Measurements from ENCODE around the gene CNNM4. TPM values are rescaled to one million over a fixed set of nuclear protein-coding genes. Genes with fewer than 3 reads are reported as not detected.
A peak's percentile ranks its signal among the peaks of the same experiment; 100 is the strongest.

Gene CNNM4
- total RNA-seq, 2 experiments from 2014 or later: 7.1 to 11.3 TPM

DNA sequence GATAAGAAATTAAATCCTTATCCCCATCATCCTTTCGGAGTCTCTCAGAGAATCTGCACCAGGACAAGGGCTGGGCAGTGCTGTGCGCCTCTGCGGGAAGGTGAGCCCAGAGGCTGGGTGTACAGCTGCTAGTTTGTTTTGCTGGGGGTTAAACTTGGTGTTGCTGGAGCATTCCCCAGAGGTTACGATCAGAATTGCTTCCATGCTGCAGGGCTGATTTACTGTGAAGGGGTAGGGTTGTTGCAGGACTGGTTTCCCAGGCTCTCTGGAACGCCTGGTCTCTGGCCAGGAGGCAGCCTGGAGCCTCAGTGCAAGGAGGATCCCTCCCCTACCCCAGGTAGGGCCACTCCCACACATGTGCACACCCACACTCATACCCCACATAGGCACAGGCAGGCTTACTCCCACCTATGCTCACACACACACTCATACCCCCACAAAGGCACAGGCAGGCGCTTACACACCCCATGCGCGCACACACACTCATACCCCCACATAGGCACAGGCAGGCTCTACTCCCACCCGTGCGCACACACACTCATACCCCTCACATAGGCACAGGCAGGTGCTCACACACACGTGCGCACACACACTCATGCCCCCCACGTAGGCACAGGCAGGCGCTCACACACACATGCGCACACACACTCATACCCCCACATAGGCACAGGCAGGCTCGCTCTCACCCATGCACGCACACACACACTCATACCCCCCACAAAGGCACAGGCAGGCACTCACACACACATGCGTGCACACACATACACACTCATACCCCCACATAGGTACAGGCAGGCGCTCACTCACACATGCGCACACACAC, 11.3 kb downstream of the CNNM4 start:
- intact Hi-C loops (cut with DNase I, micrococcal nuclease): no loop called here
- peaks cover 22% of the 10 kb centered on the region for H3K4me1 Mint-ChIP-seq
- POLR2A ChIA-PET: no interaction called here
- H3K36me3 Mint-ChIP-seq (ENCODE audit: low read depth): peaks cover 2% of the 10 kb centered on the region
- no peak overlapping the region for H3K4me3 Mint-ChIP-seq
- CTCF ChIA-PET: no interaction called here
- no peak overlapping the region for H3K27ac Mint-ChIP-seq
- no peaks in the 10 kb centered on the region for H3K9me3 Mint-ChIP-seq (ENCODE audit: low read depth)
- ATAC-seq (no peak), DNase-seq (no peak)
- H3K27me3 Mint-ChIP-seq: no peaks in the 10 kb centered on the region

DNA sequence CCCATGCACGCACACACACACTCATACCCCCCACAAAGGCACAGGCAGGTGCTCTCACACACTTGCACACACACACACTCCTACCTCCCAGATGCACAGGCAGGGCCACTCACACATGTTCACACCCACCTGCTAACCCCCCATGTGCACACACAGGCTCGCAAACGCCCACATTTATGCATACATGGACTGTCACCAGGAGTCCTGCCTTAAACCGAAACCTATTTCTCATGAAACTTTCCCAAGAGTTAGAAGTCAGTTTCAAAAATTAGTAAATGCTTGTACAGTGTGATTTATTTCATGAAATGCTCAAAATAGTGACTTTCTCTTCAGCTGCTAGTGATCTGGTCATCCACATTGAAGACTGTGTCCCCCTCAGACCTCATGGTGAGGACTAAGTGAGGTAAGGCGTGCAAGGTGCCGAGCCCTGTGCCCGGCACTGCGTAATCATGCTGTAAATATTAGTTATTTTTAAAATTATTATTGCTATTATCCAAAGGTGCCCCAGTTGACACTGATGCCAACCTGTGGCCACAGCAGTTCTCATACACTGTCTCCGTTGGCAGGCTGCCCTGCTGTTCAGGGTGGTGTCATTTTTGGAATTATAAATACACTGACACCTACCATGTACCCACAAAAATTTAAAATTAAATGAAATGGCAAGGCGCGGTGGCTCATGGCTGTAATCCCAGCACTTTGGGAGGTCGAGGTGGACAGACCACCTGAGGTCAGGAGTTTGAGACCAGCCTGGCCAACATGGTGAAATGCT, 12.4 kb downstream of the CNNM4 start:
- DNase-seq (peak; percentile 56), ATAC-seq (peak; percentile 57)
- peak overlapping the region; percentile 0 for H3K4me3 Mint-ChIP-seq
- intact Hi-C loops (cut with DNase I, micrococcal nuclease): no loop called here
- no peaks in the 10 kb centered on the region for H3K27me3 Mint-ChIP-seq
- H3K36me3 Mint-ChIP-seq (ENCODE audit: low read depth): peaks cover 2% of the 10 kb centered on the region
- POLR2A ChIA-PET: no interaction called here
- peak overlapping the region; percentile 26 for H3K27ac Mint-ChIP-seq
- CTCF ChIA-PET: interaction anchor here (0.6 to 2.8 kb wide), 6 partner anchors 9 to 380 kb away, joined by 3 to 27 read pairs (median 4); partner anchors contain the start of gene CNNM4
- H3K4me1 Mint-ChIP-seq: peaks cover 22% of the 10 kb centered on the region
- no peaks in the 10 kb centered on the region for H3K9me3 Mint-ChIP-seq (ENCODE audit: low read depth)

DNA sequence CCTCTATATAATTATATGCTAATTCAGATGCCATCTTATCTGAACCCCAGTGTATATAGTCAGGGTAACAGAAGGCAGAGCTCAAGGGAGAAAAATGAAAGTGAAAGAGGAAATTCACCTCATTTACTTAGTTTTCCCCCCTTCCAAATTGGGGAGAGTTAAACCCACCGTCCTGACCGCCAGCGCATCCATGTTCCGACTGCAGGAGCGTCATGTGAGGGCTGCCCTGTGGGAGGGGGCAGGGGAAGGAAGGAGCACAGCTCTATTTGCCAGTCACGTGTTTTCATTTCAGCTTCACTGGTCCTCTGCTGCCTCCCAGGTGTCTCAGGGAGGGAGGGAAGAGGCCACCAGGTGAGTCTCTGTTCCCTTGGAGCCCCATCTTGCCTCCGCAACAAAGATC, 13.2 kb downstream of the CNNM4 start:
- no peaks in the 10 kb centered on the region for H3K27me3 Mint-ChIP-seq
- peak overlapping the region; percentile 70 for H3K27ac Mint-ChIP-seq
- peaks cover 22% of the 10 kb centered on the region for H3K4me1 Mint-ChIP-seq
- ChIA-PET CTCF (interaction anchor here (0.6 to 2.8 kb wide), 7 partner anchors 10 to 381 kb away, joined by 3 to 27 read pairs (median 3); partner anchors contain the start of gene CNNM4), POLR2A (interaction anchor here (0.6 to 0.7 kb wide), 2 partner anchors 13 to 40 kb away, joined by 5 to 6 read pairs; no protein-coding TSS in a partner anchor)
- H3K36me3 Mint-ChIP-seq (ENCODE audit: low read depth): peaks cover 2% of the 10 kb centered on the region
- peak; percentile 67 for ATAC-seq
- intact Hi-C loops (cut with DNase I, micrococcal nuclease): loop anchor here in 1 of 2 experiments (2.0 kb wide), 2 partner anchors 21 to 29 kb away; no protein-coding TSS in a partner anchor
- peak; percentile 67 for DNase-seq
- peak overlapping the region; percentile 59 for H3K4me3 Mint-ChIP-seq
- no peaks in the 10 kb centered on the region for H3K9me3 Mint-ChIP-seq (ENCODE audit: low read depth)

DNA sequence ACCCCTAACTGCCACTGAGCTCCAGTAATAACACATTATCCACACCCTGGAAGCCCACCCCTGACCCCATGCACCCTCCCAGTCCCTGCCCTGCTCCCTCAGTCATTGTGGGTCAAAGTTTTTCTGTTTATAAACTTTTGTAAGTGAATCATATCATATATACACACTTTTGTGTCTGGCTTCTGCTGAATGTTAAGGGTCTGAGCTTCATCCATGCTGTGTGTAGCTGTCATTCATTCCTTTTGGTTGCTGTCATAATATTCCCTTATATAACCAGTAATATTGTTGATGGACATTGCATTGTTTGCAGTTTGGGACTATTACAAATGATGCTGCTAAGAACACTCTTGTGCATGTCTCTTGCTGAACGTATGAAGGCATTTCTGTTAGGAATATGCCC, 14.5 kb downstream of the CNNM4 start:
- ChIA-PET CTCF (interaction anchor here (1.0 to 2.8 kb wide), 3 partner anchors 11 to 221 kb away, joined by 3 to 27 read pairs (median 6); no protein-coding TSS in a partner anchor), POLR2A (interaction anchor here (0.6 kb wide), 1 partner anchor 455 kb away, joined by 3 read pairs; no protein-coding TSS in a partner anchor)
- intact Hi-C loops (cut with DNase I, micrococcal nuclease): loop anchor here in 1 of 2 experiments (2.0 kb wide), 2 partner anchors 20 to 28 kb away; no protein-coding TSS in a partner anchor
- no peak overlapping the region for H3K4me3 Mint-ChIP-seq
- H3K4me1 Mint-ChIP-seq: peaks cover 22% of the 10 kb centered on the region
- peaks cover 4% of the 10 kb centered on the region for H3K36me3 Mint-ChIP-seq (ENCODE audit: low read depth)
- ATAC-seq (no peak), DNase-seq (no peak)
- no peak overlapping the region for H3K27ac Mint-ChIP-seq
- no peaks in the 10 kb centered on the region for H3K27me3 Mint-ChIP-seq
- no peaks in the 10 kb centered on the region for H3K9me3 Mint-ChIP-seq (ENCODE audit: low read depth)

DNA sequence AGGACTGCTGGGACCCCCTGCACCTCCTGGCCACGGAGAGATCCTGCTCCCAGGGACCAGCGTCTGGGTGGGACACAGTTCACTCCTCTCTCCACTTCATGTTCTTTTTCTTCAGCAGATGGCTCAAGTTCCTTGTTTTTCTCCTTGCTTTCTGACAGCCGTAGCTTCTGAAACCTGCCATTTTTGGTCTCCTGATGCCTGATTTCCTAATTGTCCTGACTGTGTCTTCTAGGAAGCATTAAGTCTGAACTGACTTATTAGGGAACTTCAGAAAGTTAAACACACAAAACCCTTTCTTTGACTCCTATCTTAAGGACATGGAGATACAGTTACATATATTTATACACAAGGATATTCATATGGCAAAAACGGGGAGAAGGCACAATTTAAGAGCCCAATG, 22.7 kb downstream of the CNNM4 start:
- CTCF ChIA-PET: interaction anchor here (0.6 to 0.7 kb wide), 2 partner anchors 20 to 665 kb away, joined by 3 to 4 read pairs; no protein-coding TSS in a partner anchor
- intact Hi-C loops (cut with DNase I, micrococcal nuclease): loop anchor here in 1 of 2 experiments (2.0 kb wide), 1 partner anchor 19 kb away; no protein-coding TSS in a partner anchor
- POLR2A ChIA-PET: interaction anchor here (0.6 to 1.0 kb wide), 3 partner anchors 22 to 577 kb away, joined by 3 to 4 read pairs (median 3); no protein-coding TSS in a partner anchor
- Mint-ChIP-seq H3K4me1 (peaks cover 5% of the 10 kb centered on the region), H3K27ac (no peak overlapping the region), H3K4me3 (no peak overlapping the region), H3K9me3 (ENCODE audit: low read depth) (no peaks in the 10 kb centered on the region), H3K36me3 (ENCODE audit: low read depth) (peaks cover 4% of the 10 kb centered on the region), H3K27me3 (no peaks in the 10 kb centered on the region)
- ATAC-seq (no peak), DNase-seq (no peak)

DNA sequence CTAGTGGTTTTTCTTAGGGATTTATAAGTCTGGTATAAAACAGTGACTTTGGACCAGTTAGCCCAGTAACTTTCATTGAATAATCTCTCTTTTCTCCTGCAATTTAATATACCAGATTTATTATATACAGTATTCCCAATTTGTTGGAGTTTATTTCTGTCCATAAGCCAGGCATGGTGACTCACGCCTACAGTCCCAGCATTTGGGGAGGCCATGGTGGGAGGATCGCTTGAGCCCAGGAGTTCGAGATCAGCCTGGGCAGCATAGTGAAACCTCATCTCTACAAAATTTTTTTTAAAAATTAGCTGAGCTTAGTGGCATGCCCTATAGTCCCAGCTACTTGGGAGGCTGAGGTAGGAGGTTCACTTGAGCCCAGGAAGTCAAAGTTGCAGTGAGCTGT, 26.7 kb downstream of the CNNM4 start:
- H3K27me3 Mint-ChIP-seq: no peaks in the 10 kb centered on the region
- H3K27ac Mint-ChIP-seq: no peak overlapping the region
- ChIA-PET POLR2A (interaction anchor here (0.6 kb wide), 1 partner anchor 69 kb away, joined by 3 read pairs; no protein-coding TSS in a partner anchor), CTCF (interaction anchor here (1.5 to 2.0 kb wide), 2 partner anchors 24 to 27 kb away, joined by 4 to 7 read pairs; no protein-coding TSS in a partner anchor)
- ATAC-seq (no peak), DNase-seq (no peak)
- intact Hi-C loops (cut with DNase I, micrococcal nuclease): loop anchor here in 1 of 2 experiments (2.0 kb wide), 1 partner anchor 25 kb away; no protein-coding TSS in a partner anchor
- no peaks in the 10 kb centered on the region for H3K36me3 Mint-ChIP-seq (ENCODE audit: low read depth)
- H3K4me1 Mint-ChIP-seq: peaks cover 5% of the 10 kb centered on the region
- no peak overlapping the region for H3K4me3 Mint-ChIP-seq
- H3K9me3 Mint-ChIP-seq (ENCODE audit: low read depth): no peaks in the 10 kb centered on the region

DNA sequence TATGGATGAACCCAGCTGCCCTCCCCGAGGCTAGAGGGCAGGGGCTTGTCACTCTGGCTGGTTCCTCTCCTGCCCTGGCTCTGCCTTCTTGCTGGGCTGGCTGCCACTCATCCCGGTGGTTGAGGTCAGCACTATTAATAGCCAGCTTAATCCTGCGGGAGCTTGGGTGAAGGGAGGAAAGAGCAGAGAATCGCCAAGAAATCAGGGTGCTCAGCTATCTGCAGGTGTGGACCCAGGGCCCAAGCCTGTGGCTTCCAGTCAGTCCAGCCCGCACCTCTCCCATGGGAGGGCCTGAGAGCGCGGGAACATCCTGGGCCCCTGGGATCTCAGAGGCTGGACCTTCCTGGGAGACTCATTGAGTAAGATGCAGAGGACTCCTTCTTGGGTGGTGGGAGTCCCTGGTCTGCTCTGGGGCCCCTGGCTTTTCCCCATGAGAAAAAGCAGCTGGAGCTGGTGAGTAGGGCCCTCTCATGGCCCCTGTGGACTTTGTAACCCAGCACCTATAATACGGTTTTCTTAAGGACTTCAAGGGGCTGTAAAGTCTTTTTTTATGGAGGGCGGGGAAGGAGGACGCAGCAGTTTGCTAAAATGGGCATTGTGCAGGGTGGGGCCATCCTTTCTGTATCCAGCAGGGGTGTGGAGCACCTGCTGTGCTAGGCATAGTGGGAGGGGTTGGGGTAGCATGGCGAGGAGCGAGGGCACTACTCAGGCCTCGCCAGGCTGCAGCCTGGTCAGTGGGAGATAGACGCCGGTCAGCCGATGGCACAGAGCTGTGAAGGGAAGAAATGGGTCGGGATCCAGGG, 27.9 kb downstream of the CNNM4 start:
- H3K9me3 Mint-ChIP-seq (ENCODE audit: low read depth): no peaks in the 10 kb centered on the region
- H3K27me3 Mint-ChIP-seq: no peaks in the 10 kb centered on the region
- H3K4me3 Mint-ChIP-seq: no peak overlapping the region
- intact Hi-C loops (cut with DNase I, micrococcal nuclease): no loop called here
- H3K36me3 Mint-ChIP-seq (ENCODE audit: low read depth): no peaks in the 10 kb centered on the region
- peaks cover 5% of the 10 kb centered on the region for H3K4me1 Mint-ChIP-seq
- no peak overlapping the region for H3K27ac Mint-ChIP-seq
- CTCF ChIA-PET: interaction anchor here (0.6 to 1.5 kb wide), 2 partner anchors 12 to 26 kb away, joined by 4 read pairs; no protein-coding TSS in a partner anchor
- ATAC-seq: no peak
- POLR2A ChIA-PET: no interaction called here
- DNase-seq: no peak

DNA sequence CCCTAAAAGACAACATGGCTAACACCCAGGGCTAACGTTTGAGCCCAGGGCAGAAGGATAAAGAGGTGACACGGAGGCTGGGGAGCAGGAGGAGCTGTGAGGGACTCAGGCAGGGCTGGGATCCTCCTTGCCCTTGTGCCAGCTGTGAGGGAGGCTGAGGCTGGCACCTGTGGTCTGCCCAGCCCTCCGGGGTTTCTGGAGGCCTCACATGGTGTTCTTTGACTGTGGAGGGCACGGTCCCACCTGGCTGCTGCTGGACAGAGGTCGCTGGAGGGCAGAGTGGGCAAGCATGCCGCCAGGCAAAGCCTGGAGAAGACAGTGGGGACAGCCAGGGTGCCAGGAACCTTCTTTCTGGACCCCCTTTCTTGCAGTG, 28.5 kb downstream of the CNNM4 start:
- ChIA-PET POLR2A (no interaction called here), CTCF (interaction anchor here (0.6 kb wide), 1 partner anchor 12 kb away, joined by 4 read pairs; no protein-coding TSS in a partner anchor)
- intact Hi-C loops (cut with DNase I, micrococcal nuclease): no loop called here
- Mint-ChIP-seq H3K9me3 (ENCODE audit: low read depth) (no peaks in the 10 kb centered on the region), H3K4me1 (peaks cover 5% of the 10 kb centered on the region), H3K36me3 (ENCODE audit: low read depth) (no peaks in the 10 kb centered on the region), H3K27ac (no peak overlapping the region), H3K27me3 (no peaks in the 10 kb centered on the region), H3K4me3 (no peak overlapping the region)
- ATAC-seq: no peak
- DNase-seq: no peak

DNA sequence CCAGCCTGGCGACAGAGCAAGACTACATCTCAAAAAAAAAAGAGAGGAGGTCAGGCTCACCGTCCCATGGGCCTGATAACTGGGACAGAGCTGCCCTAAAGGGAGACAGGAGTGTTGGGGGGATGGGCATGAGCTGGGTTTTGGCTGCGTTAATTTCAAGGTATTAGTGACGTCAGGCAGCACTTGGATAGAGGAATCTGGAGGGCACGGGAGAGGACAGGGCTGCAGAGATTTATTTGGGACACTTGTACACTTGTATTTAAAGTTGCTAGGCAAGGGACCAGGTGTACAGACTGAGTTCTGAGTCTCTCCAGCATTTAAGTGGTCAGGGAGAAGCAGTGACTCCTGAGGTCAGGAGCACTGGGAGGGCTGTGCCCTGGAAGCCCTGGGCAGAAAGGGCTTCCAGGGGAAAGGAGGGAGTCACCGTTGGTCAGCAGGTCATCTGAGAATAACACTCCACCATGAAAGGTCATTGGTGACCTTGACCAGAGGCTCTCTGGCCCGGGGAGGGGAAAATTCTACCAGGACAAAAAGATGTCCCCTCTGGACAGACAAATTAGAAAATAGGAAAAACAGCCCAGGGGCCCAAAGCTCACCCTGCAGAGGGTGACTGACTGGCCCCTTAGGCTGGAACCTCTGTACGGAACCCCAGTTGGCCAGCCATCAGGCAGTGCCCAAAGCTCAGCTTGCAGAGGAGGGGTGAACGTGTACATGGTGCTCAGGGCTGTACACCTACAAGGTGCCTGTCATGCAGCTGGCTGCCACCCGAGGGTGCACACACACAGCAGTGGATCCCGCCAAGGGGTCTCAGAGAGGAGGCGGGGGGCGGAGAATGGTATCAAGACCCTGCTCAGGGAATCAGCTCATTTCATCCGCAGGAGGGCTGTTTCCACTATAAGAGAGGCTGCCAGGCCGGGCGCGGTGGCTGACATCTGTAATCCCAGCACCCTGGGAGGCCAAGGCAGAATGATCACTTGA, 32.4 kb downstream of the CNNM4 start:
- POLR2A ChIA-PET: interaction anchor here (0.5 to 0.6 kb wide), 3 partner anchors 9 to 47 kb away, joined by 3 read pairs; no protein-coding TSS in a partner anchor
- no peak overlapping the region for H3K4me3 Mint-ChIP-seq

DNA sequence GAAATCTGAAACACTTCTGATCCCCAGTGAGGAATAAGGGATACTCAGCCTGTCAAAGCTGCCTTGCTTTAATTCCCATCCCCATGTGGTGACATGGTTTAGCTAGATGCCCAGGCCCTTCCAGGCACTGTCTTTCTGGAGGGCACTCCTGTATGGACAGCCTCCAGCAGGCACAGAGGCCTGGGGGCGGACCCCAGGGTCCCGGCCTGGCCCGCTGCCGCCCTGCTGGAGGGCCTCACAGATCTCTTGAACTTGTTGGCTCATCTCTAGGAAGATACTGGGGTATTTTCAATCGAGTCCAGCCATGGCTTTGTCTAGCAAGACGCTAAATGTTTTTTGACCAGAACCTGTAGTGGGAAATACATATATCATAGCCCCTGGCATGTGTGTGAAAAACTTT, 34.4 kb downstream of the CNNM4 start:
- H3K36me3 Mint-ChIP-seq (ENCODE audit: low read depth): no peaks in the 10 kb centered on the region
- no peaks in the 10 kb centered on the region for H3K9me3 Mint-ChIP-seq (ENCODE audit: low read depth)
- no peak overlapping the region for H3K4me3 Mint-ChIP-seq
- H3K4me1 Mint-ChIP-seq: no peaks in the 10 kb centered on the region
- no peaks in the 10 kb centered on the region for H3K27me3 Mint-ChIP-seq
- DNase-seq (no peak), ATAC-seq (no peak)
- intact Hi-C loops (cut with DNase I, micrococcal nuclease): loop anchor here in 1 of 2 experiments (2.0 kb wide), 2 partner anchors 20 to 32 kb away; no protein-coding TSS in a partner anchor
- POLR2A ChIA-PET: no interaction called here
- CTCF ChIA-PET: no interaction called here
- no peak overlapping the region for H3K27ac Mint-ChIP-seq

More for the DNA sequence above, 32.4 kb downstream of the CNNM4 start:
- CTCF ChIA-PET: interaction anchor here (0.6 to 1.0 kb wide), 2 partner anchors 12 to 79 kb away, joined by 3 read pairs; no protein-coding TSS in a partner anchor
- no peak overlapping the region for H3K27ac Mint-ChIP-seq
- no peaks in the 10 kb centered on the region for H3K27me3 Mint-ChIP-seq
- DNase-seq: no peak
- H3K36me3 Mint-ChIP-seq (ENCODE audit: low read depth): no peaks in the 10 kb centered on the region
- H3K4me1 Mint-ChIP-seq: no peaks in the 10 kb centered on the region
- H3K9me3 Mint-ChIP-seq (ENCODE audit: low read depth): no peaks in the 10 kb centered on the region
- intact Hi-C loops (cut with DNase I, micrococcal nuclease): no loop called here
- no peak for ATAC-seq

All from activated CD4-positive, alpha-beta T cell treated with anti-CD3 and anti-CD28 coated beads for 36 hours (primary cell).